Measurements from ENCODE around the gene COX8A. TPM values are rescaled to one million over a fixed set of nuclear protein-coding genes. Genes with fewer than 3 reads are reported as not detected.

The COX8A gene
- polyA plus RNA-seq, 3 donors = 264 to 345 (median 336) TPM

DNA sequence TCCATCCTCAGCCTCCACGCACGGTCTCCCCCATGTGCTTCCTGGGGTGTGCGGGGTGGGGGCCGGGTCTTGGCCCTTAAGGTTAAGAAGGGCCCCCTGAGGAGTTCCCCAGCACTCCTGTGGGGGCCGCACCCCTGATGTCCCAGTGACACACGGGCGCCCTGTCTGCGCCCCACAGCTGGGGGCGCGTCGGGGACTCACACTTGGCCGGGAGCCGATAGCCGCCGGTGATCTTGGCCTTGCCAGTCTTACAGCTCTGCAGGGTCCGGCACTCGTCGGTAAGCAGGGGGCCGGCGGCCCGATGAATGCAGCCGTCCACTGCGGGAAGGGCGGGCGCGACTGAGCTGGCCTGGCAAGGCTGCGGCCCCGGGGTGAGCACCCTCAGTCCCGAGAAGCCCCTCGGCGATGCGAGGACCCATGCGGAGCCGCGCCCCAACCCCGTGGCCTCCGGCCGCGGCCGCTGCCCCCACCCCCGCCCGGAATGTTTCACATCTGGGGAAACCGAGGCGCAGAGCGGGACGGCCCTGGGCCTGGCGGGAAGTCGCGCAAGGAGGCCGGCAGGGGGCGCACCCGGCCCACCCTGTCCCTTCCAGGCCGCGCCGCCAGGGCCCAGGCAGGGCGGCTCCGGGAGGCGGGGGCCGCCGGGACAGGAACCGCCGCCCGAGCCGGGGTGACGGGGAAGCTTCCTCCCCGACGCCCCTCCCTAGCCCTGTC, 25.8 kb downstream of the COX8A start:
- no peak for DNase-seq

DNA sequence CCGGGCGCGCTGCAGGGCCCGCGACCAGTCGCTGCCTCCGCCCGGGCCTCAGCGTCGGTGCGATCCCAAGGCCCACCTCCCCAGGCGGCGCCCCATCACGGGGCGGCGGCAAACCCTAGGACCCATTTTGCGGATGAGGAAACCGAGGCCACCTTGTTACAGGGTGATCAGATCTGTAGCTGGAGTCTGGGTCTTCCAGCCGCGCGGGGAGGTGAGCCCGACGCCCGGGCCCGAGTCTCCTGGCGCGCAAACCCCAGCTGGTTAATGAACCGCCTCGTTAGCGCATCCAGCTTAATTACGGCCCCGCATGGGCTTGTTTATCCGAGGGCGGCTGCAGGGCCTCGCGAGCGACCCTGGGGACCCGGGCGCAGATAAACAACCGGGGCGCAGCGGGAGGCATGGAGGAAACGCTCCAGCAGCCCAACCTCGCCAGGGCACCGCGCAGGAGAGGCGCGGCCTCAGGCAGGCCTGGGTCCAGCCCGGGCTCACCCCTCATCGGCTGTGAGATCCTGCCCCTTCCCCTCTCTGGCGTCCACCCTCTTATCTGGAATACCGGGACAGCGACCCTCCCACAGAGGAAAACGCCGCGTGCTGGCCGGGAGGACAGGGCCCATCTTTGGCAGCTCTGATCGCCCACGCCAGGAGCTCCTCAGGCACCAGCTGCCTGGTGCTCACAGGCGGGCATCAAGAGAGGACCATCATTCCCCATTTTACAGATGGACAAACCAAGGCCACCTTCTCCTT, 26.5 kb downstream of the COX8A start:
- DNase-seq = no peak

DNA sequence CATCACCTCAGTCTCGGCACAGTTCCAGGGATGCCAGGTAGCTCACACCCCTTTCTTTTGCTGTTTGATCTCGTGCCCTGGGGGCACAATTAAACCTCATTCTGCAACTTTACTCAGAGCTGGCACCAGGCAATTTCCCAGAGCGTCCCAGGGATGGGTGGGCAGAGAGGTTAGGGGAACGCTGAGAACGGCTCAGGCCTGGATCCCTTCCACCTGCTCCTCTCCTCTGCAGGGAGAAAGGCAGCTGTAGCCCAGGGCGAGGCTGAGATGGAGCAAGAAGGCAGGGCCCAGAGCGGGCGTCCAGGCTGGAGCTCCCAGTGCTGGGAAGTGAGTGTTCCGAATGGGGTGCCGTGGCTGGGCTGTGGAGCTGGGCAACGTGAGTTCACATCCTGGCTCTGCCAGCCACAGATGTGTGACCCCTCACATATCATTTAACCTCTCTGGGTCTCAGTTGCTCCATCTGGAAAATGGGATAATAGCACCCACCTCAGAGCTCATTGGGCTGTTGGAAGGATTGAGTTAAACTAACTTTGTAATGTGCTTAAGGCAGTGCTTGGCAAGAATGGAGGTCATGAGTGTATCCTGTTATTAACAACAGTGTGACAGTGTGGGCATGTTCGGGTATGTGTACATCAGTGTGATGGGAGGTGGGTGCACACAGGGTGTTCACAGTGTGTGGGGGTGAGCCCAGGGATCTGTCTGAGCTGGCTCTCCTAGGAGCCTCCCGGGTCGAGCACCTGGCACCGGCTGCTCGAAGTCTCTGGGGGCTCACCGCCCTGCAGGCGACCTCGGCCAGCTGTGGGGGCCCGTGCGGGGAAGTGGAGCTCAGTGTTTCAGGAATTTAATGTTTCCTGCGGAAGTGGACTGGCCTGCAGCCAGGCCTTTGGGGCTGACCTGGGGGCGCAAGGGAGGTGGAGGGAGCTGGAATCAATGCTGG, 27.3 kb downstream of the COX8A start:
- no peak for DNase-seq

DNA sequence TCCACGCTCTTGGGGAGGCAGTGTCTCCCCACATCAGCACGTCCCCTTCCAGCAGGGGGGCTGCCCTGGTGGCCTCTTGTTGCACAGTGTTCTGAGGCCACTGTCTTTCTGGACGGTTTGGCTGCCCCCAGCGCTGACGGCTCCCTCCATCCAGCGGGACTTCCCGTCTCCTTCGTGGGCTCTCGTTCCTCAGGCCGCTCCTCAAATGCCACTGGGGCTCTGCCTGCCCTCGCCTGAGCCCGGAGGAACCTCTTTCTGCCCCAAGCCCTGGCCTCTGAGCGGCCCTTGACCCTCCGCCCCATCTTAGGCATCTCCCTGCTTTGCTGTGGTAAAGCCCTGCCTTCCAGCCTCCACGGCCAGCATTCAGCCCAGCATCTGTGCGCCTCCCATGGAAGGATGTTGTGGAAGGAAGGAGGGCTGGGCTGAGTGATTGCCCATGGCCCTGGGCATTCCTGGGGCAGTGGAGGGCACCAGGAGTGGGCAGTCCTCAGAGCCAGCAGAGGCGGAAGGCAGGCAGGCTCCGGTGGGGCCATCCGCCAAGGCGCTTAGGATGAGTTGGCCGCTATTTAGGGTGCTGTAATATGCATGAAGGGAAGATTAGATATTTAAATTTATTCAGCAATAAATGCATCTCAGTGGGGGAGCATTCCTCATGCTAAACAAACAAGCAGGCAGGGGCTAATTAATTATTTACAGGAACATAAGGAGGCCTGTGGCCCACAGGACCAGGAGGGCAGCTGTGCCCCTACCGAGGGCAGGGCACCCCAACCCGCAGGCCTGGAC, 29.6 kb downstream of the COX8A start:
- DNase-seq = no peak

DNA sequence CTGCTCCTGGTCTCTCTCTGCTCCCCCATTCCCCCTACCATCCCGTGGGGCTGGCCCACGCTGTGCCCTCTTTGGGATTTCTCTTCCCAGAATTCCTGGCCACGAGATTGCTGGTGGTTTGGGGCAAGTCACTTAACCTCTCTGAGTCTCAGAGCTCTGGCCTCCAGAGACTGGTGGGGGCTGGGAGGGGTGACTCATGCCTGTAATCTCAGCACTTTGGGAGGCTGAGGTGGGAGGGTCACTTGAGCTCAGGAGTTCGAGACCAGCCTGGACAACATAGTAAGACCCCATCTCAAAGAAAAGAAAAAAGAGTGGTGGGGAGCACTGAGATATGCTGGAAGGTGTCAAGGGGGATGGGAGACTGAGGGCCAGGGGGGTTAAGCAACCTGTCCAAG, 30.2 kb downstream of the COX8A start:
- DNase-seq = no peak

DNA sequence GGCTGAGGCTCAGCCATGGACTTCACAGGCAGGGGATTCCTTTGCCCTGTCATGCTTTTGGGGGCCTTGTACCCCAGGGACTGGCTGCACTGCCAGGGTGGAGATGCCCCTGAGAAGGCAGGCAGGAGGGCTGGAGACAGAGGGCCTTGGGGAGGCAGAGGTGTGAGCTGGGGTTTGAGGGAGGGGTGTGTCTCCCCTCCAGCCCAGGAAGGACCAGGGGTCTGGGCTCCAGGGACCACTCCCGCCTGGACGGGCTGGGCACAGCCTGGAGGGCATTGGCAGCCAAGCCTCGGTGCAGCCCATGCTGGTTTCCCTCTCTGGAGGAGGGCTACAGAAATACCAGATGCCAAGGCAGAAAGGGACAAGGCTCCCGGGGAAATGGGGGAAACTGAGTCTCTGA, 31.3 kb downstream of the COX8A start:
- no peak for DNase-seq

DNA sequence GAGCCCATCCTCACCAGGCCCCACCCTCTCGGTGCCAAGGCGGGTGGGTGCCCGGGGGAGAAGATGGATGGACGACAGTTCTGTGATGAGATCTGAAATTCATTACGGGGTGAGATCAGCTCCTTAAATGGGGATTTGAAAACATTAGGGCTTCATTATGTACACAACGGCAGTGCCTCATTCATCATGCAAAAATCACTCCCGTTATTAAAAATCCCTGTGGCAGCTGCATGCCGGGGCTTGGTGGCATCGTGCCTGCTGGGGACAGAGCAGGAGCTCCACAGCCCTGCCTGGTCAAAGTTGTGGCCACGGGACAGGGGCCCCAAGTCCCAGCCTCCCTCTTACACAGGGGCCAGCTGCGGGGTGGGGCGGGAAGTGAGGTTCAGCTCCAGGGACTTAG, 32.0 kb downstream of the COX8A start:
- no peak for DNase-seq

DNA sequence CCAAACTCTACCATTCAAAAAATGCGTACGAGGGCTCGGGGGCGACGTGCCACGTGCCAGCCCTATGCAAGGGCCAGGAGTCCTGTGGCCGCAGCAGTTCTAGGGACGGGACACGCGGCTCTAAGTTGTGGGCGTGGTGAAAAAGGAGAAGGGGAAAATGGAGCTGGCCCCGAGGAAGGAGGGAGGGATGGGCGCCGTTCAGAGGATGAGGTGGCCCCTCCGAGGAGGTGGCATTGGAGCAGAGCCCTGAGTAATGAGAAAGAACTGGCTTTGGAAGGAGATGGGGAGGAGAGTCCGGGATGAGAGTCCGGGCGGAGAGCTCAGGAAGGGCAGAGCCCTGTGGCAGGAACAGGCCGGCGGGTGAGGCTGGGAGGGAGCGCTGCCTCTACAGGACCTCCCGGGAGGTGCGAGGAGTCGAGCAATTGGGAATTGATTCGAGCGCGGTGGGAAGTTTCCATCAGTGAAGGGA, 32.8 kb downstream of the COX8A start:
- no peak for DNase-seq

DNA sequence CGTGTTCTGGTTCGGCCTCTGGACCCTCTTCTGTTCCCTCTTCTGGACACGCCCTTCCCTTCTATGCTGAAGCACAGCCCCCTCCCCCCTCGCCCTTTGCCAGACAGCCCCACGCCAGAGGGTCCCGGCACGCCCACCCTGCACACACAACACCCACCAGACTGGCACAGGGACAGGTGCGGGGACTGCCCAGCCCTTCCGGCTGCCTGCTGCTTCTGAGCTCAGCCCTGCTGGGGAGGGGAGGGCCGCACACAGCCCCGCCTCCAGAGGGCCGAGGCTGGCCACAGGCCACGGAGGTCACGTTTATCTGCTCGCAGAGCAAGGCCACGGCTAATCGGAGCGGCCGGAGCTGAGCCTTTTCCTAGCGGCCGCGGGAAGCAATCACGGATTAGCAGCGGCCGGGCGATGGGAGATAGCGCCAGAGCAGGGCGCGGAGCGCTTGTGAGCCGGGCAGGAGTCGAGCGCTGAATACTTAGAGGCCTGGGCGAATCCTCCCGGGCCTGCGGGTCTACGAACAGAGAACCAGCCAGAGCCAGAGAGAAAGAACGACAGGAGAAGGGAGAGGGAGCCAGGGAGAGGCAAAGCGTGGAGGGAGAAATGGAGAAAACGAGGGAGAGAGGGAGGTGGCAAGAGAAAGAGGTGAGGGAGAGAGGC, 33.3 kb downstream of the COX8A start:
- DNase-seq = no peak

DNA sequence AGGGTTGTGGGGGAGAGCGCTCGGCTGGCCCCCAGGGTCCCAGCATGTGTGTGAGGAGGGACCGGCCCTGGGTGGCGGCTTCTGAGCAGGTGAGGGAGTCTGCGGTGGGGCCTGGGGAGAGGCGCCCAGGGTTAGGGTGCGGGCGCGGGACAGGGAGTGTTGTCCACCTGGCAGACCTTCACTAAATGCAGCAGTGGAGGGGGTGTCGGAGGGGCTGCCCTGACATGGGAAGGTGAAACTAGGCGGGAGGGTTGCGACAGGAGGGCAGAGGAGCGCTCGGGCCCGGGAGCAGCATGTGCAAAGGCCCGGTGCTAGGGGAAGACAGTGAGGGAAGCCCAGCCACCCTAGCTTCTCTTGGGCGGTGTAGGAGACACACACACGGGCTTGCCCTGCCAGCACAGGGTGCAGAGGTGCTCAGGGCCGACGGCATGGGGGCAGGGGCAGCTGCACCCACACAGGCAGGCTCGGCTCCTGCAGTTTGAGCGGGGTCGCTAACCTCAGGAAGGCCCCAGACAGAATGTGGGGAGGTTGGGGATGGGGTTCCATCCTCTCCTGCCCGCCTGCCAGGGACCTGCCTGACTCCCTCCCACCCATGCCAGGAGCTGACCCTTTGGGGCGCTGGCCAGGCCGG, 34.0 kb downstream of the COX8A start:
- DNase-seq = no peak

DNA sequence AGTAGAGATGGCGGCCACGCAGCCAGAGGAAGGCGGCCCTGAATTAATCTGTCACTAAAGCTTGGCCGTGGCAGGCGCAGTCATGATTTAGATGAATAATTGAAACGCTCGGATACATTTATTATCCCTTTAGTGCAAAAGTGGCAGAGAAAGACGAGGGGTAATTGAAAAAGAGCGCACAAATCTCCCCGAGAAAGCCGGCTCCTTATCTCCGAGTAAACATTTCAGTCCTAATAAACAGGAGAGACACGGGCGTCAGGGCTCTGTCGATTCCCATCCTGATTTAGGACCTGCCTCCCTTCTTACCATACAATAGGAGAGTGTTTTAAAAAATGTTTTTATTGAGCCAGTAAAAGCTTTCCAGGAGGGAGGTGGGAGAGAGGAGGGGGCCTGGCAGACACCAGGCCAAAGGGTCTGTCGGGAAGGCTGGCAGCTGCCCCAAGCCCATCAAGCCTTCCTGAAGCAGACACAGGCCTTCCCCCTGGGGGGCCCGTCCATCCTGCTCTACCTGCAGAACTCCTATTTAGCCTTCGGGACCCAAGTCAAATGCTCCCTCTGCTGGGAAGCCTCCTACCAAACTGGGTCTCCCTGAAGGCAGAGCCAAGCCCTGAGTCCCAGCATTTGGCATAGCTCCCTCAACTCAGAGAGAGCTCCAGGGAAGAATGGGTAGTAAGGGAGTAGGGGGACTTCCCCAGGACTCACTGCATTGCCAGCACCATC, 34.7 kb downstream of the COX8A start:
- DNase-seq = no peak

DNA sequence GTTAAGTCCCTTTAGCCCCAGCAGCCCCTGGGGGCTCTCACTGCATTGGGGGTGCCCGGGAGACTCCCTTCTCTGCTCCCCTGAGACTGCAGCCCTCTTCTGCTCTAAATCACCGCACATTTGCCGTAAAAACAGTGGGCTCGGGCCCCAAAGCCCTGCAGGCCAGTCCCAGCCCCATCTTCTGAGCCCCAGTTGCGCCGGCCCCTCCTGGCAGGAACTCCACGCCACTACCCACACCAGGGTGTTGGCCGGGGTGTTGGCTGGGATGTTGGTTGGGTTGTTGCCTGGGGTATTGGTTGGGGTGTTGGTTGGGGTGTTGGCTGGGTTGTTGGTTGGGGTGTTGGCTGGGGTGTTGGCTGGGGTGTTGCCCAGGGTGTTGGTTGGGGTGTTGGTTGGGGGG, 35.3 kb downstream of the COX8A start:
- no peak for DNase-seq

DNA sequence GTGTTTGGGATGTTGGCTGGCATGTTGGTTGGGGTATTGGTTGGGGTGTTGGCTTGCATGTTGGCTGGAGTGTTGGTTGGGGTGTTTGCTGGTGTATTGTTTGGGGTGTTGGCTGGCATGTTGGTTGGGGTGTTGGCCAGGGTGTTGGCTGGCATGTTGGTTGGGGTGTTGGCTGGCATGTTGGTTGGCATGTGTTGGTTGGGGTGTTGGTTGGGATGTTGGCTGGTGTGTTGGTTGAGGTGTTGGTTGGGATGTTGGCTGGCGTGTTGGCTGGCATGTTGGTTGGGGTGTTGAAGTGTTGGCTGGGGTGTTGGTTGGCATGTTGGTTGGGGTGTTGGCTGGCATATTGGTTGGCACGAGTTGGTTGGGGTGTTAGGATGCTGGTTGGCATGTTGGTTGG, 36.4 kb downstream of the COX8A start:
- DNase-seq = no peak

DNA sequence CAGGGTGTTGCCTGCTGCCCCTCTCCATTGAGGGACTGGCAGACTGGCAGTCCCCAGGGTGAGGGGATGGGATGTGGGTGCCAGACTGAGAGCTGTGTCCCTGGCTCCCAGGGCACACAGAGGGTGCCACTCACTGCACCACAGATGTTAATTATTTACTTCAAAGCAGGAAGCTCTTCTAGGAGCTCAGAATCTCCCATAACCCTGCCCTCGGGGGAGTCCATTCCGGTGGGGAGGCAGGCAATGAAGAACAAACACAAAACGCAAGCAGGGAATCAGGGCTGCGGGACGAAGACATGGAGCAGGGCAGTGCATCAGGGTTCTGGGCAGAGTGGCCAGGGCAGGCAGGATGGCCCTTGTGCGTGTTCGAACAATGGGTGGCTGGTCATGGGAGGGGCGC, 37.0 kb downstream of the COX8A start:
- DNase-seq = no peak

DNA sequence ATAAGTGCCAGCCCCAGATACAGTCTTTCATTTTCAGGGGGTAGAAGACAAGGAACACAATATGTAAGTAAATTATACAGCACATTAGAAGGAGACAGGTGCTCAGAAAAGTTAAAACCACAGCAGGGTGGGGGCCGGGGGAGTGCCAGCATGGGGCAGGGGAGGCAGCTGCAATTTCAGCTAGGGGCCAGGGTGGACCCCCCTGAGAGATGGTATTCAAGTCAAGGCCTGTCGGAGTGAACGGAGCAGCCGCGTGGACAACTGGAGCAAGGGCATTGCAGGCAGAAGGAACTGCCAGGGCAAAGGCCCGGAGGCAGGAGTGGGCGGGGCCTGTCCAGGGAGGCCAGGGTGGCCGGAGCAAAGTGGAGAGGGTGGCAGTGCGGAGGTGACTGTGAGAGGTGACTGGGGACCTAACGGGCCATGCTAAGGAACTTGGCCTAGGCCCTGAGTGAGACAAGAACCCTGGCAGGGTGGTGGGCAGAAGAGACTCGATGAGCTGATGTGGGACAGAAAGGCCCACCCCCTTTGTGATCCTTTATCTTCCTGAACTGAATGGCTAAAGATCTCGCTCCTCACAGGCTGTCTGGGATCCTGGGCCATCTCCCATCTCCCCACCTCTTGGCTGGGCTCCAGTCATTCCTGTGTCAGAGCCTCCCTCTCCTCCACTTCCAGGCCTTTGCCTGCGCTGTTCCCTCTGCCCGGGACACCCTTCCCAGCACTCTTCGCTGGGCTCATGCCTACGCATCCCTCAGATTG, 38.9 kb downstream of the COX8A start:
- no peak for DNase-seq

DNA sequence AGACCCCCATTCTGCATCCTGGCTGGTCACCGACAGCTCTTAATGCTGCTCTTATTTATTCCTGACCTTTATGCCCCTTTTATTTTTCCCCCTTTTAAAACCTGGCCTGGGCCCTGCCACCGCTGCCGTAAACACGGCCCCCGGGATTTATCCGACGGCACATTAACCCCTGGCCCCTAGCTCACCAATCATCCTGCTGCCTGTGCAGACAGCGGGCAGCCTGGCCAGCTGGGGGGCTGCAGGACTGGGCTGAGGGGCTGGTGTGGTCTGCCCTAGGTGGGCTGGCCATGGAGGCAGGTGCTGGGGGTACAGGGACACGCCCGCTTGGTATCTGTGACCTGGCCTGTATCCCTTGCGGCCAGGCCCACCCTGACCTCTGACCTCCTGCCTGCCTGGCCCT, 39.9 kb downstream of the COX8A start:
- no peak for DNase-seq

DNA sequence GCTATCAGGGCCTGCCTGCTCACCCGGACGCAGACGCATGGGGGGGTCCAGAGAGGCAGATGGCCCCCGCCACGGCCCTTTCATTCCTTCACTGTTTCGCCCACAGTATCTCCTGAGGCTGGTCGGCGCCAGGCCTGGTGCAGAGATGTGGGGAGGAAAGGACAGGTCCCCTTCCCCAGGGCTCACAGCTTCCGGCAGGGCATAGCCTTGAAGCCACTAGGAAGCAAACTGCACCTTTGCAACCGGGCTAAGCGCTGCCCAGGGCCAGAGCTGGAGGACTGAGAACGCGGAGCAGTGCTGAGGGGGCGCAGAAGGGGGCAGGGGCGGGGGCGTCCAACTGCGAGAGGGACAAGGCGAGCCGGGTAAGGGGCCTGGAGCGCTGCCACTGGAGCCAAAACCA, 41.1 kb downstream of the COX8A start:
- no peak for DNase-seq

DNA sequence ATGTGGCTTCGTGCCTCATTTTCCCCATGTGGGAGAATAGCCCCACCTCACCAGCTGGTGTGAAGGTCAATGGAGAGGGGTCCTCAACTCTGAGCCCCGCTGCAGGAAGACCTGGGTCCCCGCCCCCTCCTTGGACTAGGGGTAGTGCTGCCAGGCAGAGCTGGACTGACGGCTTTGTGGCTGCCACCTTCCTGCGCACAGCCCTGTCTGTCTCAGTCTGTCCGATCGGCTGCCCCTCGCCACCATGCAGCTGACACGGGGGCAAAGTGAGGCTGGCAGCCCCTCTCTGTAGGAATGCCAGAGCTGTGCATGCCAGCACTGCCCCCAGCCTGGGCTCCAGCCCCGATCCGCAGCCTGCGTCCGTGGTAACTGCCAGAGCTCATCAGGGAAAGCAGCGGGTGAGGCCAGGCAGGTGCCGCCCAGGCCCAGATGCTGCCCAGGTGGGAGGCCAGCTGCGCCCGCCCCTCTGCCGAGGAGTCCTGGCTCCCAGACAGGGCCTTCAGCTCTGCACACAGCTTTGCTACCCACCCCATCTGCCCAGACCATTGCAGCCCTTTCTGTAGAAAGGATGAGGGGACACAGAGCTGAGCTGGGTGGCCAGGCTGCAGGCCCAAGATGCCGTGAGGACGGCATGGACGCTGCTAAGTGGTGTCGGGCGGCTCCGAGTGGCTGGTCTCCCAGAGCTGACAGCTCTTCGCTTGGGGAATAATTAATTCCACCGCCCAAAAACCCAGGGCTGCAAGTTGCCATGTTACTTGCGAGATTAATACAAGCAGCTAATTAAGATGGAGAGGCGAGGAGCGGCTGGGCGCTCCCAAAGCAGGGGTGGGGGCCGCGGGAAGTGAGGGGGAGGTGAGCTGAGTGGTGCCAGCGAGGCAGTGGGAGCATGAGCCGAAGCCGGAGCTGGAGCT, 41.8 kb downstream of the COX8A start:
- DNase-seq = no peak
